DOHH2 (cell line): ENCODE measurements around the gene PLEKHG4B.

Experiments used
- H3F3A ChIP-seq: fragments of 200-600 bp; sonication (generic), shearing (Covaris generic); 2 replicates; pipeline ENCODE4 v1.6.0; 2016; ENCODE audit warnings: antibody characterized with exemption, mild to moderate bottlenecking; ENCODE audit not compliant: control insufficient read depth, insufficient read depth
- H3K27ac ChIP-seq: fragments of 200-600 bp; sonication (generic); 2 replicates; pipeline ENCODE4 v1.5.1; 2014; ENCODE audit warnings: low read depth, mild to moderate bottlenecking, low read length, moderate library complexity
- H3K27me3 ChIP-seq: fragments of 200-600 bp; sonication (generic); 2 replicates; pipeline ENCODE4 v1.6.1; 2014; ENCODE audit warnings: mild to moderate bottlenecking, low read length, mixed read lengths; ENCODE audit not compliant: control insufficient read depth
- H3K36me3 ChIP-seq: fragments of 200-600 bp; sonication (generic); 2 replicates; pipeline ENCODE4 v1.6.1; 2014; ENCODE audit warnings: mild to moderate bottlenecking, low read length, moderate library complexity, mixed read lengths; ENCODE audit not compliant: control insufficient read depth
- H3K4me1 ChIP-seq: fragments of 200-600 bp; sonication (generic); 2 replicates; pipeline ENCODE4 v1.6.1; 2014; ENCODE audit warnings: mild to moderate bottlenecking, low read length, mixed read lengths; ENCODE audit not compliant: control insufficient read depth
- H3K4me2 ChIP-seq: fragments of 200-600 bp; sonication (generic); 2 replicates; pipeline ENCODE4 v1.6.0; 2014; ENCODE audit warnings: mild to moderate bottlenecking, low read length, moderate library complexity
- H3K4me3 ChIP-seq: fragments of 200-600 bp; sonication (generic); 2 replicates; pipeline ENCODE4 v1.5.1; 2014; ENCODE audit warnings: mild to moderate bottlenecking, low read length, mixed read lengths
- H3K79me2 ChIP-seq: fragments of 200-600 bp; sonication (generic); 2 replicates; pipeline ENCODE4 v1.6.1; 2014; ENCODE audit warnings: mild to moderate bottlenecking, low read length, mixed read lengths; ENCODE audit not compliant: control insufficient read depth
- H3K9me2 ChIP-seq: fragments of 200-600 bp; sonication (generic); replicated peaks from 2 replicates; pipeline ENCODE4 v1.6.1; 2014; ENCODE audit warnings: mild to moderate bottlenecking, low read length, mixed read lengths; ENCODE audit not compliant: control insufficient read depth
- H3K9me3 ChIP-seq: fragments of 200-600 bp; sonication (generic); 2 replicates; pipeline ENCODE4 v1.6.1; 2014; ENCODE audit warnings: antibody characterized with exemption, low read length, mixed read lengths; ENCODE audit not compliant: control insufficient read depth, insufficient read depth
- H4K20me1 ChIP-seq: fragments of 200-600 bp; sonication (generic); 2 replicates; pipeline ENCODE4 v1.6.0; 2014; ENCODE audit warnings: low read depth, mild to moderate bottlenecking, antibody characterized with exemption, low read length, moderate library complexity; ENCODE audit not compliant: control insufficient read depth, insufficient read depth
- CTCF ChIP-seq: fragments of 200-600 bp; sonication (generic); IDR thresholded peaks from one replicate; pipeline ENCODE4 v1.5.1; 2014; ENCODE audit warnings: antibody characterized with exemption, mild to moderate bottlenecking, low read depth, low read length; ENCODE audit not compliant: poor library complexity, severe bottlenecking
- EZH2phosphoT487 ChIP-seq: fragments of 200-600 bp; sonication (generic); IDR thresholded peaks from 2 replicates; pipeline ENCODE4 v1.6.1; 2017; ENCODE audit warnings: borderline replicate concordance, mild to moderate bottlenecking, antibody characterized with exemption, low read length, moderate library complexity, mixed read lengths

The PLEKHG4B gene

GRCh38 chr5:189976-190365, 98.0 kb downstream of the PLEKHG4B start:
- Histone ChIP-seq H3F3A (peaks cover 5% of the 10 kb centered on the region; the same call in 1 of the 2 replicates), H3K4me2 (peak overlapping the region; percentile 77), H3K4me3 (peak overlapping the region; percentile 65), H4K20me1 (no peaks in the 10 kb centered on the region), H3K27me3 (no peaks in the 10 kb centered on the region), H3K79me2 (peaks cover 5% of the 10 kb centered on the region; the same call in 1 of the 2 replicates), H3K36me3 (no peaks in the 10 kb centered on the region), H3K9me2 (no peaks in the 10 kb centered on the region), H3K4me1 (peaks cover 68% of the 10 kb centered on the region), H3K27ac (peak overlapping the region; percentile 80), H3K9me3 (no peaks in the 10 kb centered on the region)
- TF ChIP-seq EZH2phosphoT487 = no peak
- TF ChIP-seq CTCF = no peak

- Histone ChIP-seq H3K4me2 (peak overlapping the region; percentile 77), H3K27me3 (no peaks in the 10 kb centered on the region), H3K27ac (peak overlapping the region; percentile 80), H4K20me1 (no peaks in the 10 kb centered on the region), H3K9me3 (no peaks in the 10 kb centered on the region), H3F3A (peaks cover 5% of the 10 kb centered on the region; the same call in 1 of the 2 replicates), H3K4me3 (peak overlapping the region; percentile 65), H3K36me3 (no peaks in the 10 kb centered on the region), H3K9me2 (no peaks in the 10 kb centered on the region), H3K4me1 (peaks cover 73% of the 10 kb centered on the region), H3K79me2 (peaks cover 5% of the 10 kb centered on the region; the same call in 1 of the 2 replicates)
- TF ChIP-seq EZH2phosphoT487 (no peak), CTCF (no peak)
Observed at GRCh38 chr5:190366-191035, 98.5 kb downstream of the PLEKHG4B start.

DNA sequence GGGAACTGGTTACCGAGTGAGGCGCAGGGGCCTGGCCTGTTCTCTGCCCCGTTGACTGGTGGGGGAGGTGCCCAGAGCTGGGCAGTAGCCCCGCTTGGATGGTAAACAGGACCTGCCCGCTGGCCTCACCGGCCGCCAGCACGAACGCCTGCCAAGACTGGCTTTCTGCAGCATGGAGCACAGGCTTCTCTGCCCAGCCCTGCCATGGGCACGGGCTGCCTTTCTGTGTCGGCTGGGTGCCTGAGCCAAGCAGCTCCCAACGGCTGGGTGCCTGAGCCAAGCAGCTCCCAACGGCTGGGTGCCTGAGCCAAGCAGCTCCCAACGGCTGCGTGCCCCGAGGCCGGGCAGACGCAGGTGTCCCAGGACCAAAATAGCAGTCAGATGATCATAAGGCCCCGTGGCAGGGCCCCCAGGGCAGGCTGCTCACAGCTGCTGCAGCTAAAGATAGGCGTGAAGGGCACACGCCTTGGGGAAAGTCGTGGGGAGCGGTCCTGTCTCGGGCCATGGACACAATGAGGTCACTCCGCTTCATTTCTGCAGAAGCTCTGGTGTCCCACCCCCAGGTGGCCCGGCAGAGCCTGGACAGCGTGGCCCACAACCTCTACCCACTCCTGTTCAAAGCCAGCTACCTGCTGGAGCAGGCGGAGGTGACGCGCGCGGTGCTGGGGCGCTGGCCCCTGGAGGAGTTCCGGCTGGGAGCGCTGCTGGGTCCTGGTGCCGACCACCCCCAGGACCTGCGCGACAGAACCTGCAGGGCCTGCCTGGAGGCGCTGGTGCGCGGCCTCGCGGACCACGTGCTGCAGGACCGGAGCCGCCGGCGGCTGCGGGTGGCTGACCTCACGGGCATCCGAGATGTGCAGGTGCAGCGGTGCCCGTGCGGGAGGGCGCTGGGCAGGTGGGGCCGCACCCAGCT, 99.3 kb downstream of the PLEKHG4B start, which contains the start of gene LRRC14B:
TSS of gene LRRC14B (plus strand) at position 460 of the 913 bp plus-strand sequence. CDS start at position 504, 44 bp downstream.
- peaks cover 81% of the 10 kb centered on the region for H3K4me1 ChIP-seq
- peak within 1 kb of the TSS; percentile 80 for H3K27ac ChIP-seq

More for the DNA sequence above, 99.3 kb downstream of the PLEKHG4B start, which contains the start of gene LRRC14B:
- H3K36me3 ChIP-seq = no peaks in the 10 kb centered on the region
- H3K4me2 ChIP-seq = peak within 1 kb of the TSS; percentile 77
- no peak for TF ChIP-seq EZH2phosphoT487
- TF ChIP-seq CTCF = no peak
- no peaks in the 10 kb centered on the region for H4K20me1 ChIP-seq
- H3F3A ChIP-seq = peaks cover 7% of the 10 kb centered on the region; the same call in 1 of the 2 replicates
- H3K9me3 ChIP-seq = no peaks in the 10 kb centered on the region
- peaks cover 5% of the 10 kb centered on the region; the same call in 1 of the 2 replicates for H3K79me2 ChIP-seq
- peak within 1 kb of the TSS; percentile 65 for H3K4me3 ChIP-seq
- H3K9me2 ChIP-seq = no peaks in the 10 kb centered on the region
- H3K27me3 ChIP-seq = no peaks in the 10 kb centered on the region
